Lower lobe of right lung (tissue), 2 donors: ENCODE results near the gene CALN1. TPM values are rescaled to one million over a fixed set of nuclear protein-coding genes. Genes with fewer than 3 reads are reported as not detected.
"Not testable (repeated sequence)": the region's sequence is repeated elsewhere in the genome, so short reads cannot be mapped to it uniquely, and the experiment has no call there.

Experiments used
- ATAC-seq, 2 donors: fragments of 200-7000 bp; cut with Tn5 transposase; one replicate each; pipeline ENCODE4 v1.9.1; 2020 to 2022; ENCODE audit warnings: mild to moderate bottlenecking in 2 of 2, moderate library complexity in 2 of 2
- DNase-seq: peaks from one replicate; pipeline ENCODE4 v3.0.0-alpha.2; 2020
- H3K27ac ChIP-seq: fragments of 200-600 bp; one replicate; pipeline ENCODE4 v1.8.0; 2022
- H3K27me3 ChIP-seq: fragments of 200-600 bp; one replicate; pipeline ENCODE4 v1.8.0; 2022; ENCODE audit warnings: low read depth
- H3K36me3 ChIP-seq: fragments of 200-600 bp; one replicate; pipeline ENCODE4 v1.8.0; 2022; ENCODE audit warnings: mild to moderate bottlenecking
- H3K4me1 ChIP-seq: fragments of 200-600 bp; one replicate; pipeline ENCODE4 v1.8.0; 2022
- H3K4me3 ChIP-seq: fragments of 200-600 bp; one replicate; pipeline ENCODE4 v1.8.0; 2022; ENCODE audit warnings: mild to moderate bottlenecking
- H3K9me3 ChIP-seq: fragments of 200-600 bp; one replicate; pipeline ENCODE4 v1.8.0; 2022
- CTCF ChIP-seq: fragments of 200-600 bp; IDR thresholded peaks from one replicate; pipeline ENCODE4 v1.8.0; 2022; ENCODE audit warnings: antibody characterized with exemption, mild to moderate bottlenecking
- intact Hi-C: fragments of 100-400 bp; cut with DNase I; formaldehyde crosslinking; loops from one replicate; pipeline ENCODE4 v1.11.0; 2022
- total RNA-seq: library from RNA; stranded (reverse); fragmentation: NEBNext Ultra II Directional; extraction: Animal tissue kit (Norgen Biotek cat#: 25700); gene quantifications from one replicate; pipeline ENCODE4 v1.2.1, GENCODE V29; 2021
- donor health status: DM: no; HTN: yes; CAD: no; lungs with severe emphysema.

Gene CALN1
- total RNA-seq, 1 donor from 2014 or later: not detected

GRCh38 chr7:71752171-71752935, 659.8 kb downstream of the CALN1 start:
- Histone ChIP-seq H3K4me1 (no peaks in the 10 kb centered on the region), H3K36me3 (no peaks in the 10 kb centered on the region), H3K9me3 (no peaks in the 10 kb centered on the region), H3K4me3 (no peak overlapping the region), H3K27me3 (peaks cover 35% of the 10 kb centered on the region), H3K27ac (no peak overlapping the region)
- intact Hi-C loops: no loop called here
- DNase-seq (peak; percentile 63), ATAC-seq (peak; percentile 81 to 88)
- peak; percentile 57 for TF ChIP-seq CTCF

GRCh38 chr7:71750290-71750689, 661.8 kb downstream of the CALN1 start:
- H3K27me3 ChIP-seq: peaks cover 35% of the 10 kb centered on the region
- ATAC-seq (no peak), DNase-seq (no peak)
- no peaks in the 10 kb centered on the region for H3K36me3 ChIP-seq
- H3K27ac ChIP-seq: no peak overlapping the region
- no peaks in the 10 kb centered on the region for H3K9me3 ChIP-seq
- intact Hi-C loops: no loop called here
- H3K4me1 ChIP-seq: no peaks in the 10 kb centered on the region
- TF ChIP-seq CTCF: no peak
- no peak overlapping the region for H3K4me3 ChIP-seq

GRCh38 chr7:71746006-71746405, 666.1 kb downstream of the CALN1 start:
- ATAC-seq (no peak), DNase-seq (no peak)
- Histone ChIP-seq H3K9me3 (no peaks in the 10 kb centered on the region), H3K4me1 (no peaks in the 10 kb centered on the region), H3K27ac (no peak overlapping the region), H3K4me3 (no peak overlapping the region), H3K36me3 (no peaks in the 10 kb centered on the region), H3K27me3 (peaks cover 10% of the 10 kb centered on the region)
- intact Hi-C loops: no loop called here
- TF ChIP-seq CTCF: no peak

GRCh38 chr7:71740174-71740560, 672.0 kb downstream of the CALN1 start:
- H3K27me3 ChIP-seq: no peaks in the 10 kb centered on the region
- no peak overlapping the region for H3K27ac ChIP-seq
- no peaks in the 10 kb centered on the region for H3K4me1 ChIP-seq
- DNase-seq: no peak
- TF ChIP-seq CTCF: no peak
- no peak overlapping the region for H3K4me3 ChIP-seq
- intact Hi-C loops: no loop called here
- no peaks in the 10 kb centered on the region for H3K9me3 ChIP-seq
- ATAC-seq: no peak
- H3K36me3 ChIP-seq: no peaks in the 10 kb centered on the region

- Histone ChIP-seq H3K36me3 (no peaks in the 10 kb centered on the region), H3K4me1 (no peaks in the 10 kb centered on the region), H3K9me3 (no peaks in the 10 kb centered on the region), H3K27ac (no peak overlapping the region), H3K27me3 (peaks cover 5% of the 10 kb centered on the region), H3K4me3 (no peak overlapping the region)
- no peak for ATAC-seq
- TF ChIP-seq CTCF: no peak
- intact Hi-C loops: loop anchor here (10.0 kb wide), 1 partner anchor 885 kb away; no protein-coding TSS in a partner anchor
- DNase-seq: no peak
Measured at GRCh38 chr7:71739520-71740173, 672.5 kb downstream of the CALN1 start.

GRCh38 chr7:71737931-71738540, 674.1 kb downstream of the CALN1 start:
- not testable (repeated sequence) for H3K9me3 ChIP-seq, DNase-seq, H3K27me3 ChIP-seq, ATAC-seq, H3K4me1 ChIP-seq, H3K4me3 ChIP-seq, H3K27ac ChIP-seq, H3K36me3 ChIP-seq
- intact Hi-C loops: loop anchor here (10.0 kb wide), 1 partner anchor 883 kb away; no protein-coding TSS in a partner anchor
